Measurements from ENCODE around the gene ALMS1.
A peak's percentile ranks its signal among the peaks of the same experiment; 100 is the strongest.
"Not testable (repeated sequence)": the region's sequence is repeated elsewhere in the genome, so short reads cannot be mapped to it uniquely, and the experiment has no call there.

Gene ALMS1

GRCh38 chr2:73594251-73594650 lies 208.6 kb downstream of the ALMS1 start:
- DNase-seq = no peak
- in situ Hi-C loops (cut with MboI; ENCODE audit: low pct_unique_long_range_greater_than_20kb, low sequenced_read_pairs) = no loop called here

GRCh38 chr2:73601780-73602179 lies 216.1 kb downstream of the ALMS1 start:
- no peak for DNase-seq
- in situ Hi-C loops (cut with MboI; ENCODE audit: low pct_unique_long_range_greater_than_20kb, low sequenced_read_pairs) = no loop called here

GRCh38 chr2:73603099-73603588 lies 217.5 kb downstream of the ALMS1 start:
- DNase-seq; in situ Hi-C loops (cut with MboI; ENCODE audit: low pct_unique_long_range_greater_than_20kb, low sequenced_read_pairs): not testable (repeated sequence)

GRCh38 chr2:73604589-73604988 lies 219.0 kb downstream of the ALMS1 start:
- in situ Hi-C loops (cut with MboI; ENCODE audit: low pct_unique_long_range_greater_than_20kb, low sequenced_read_pairs); DNase-seq: not testable (repeated sequence)

GRCh38 chr2:73610111-73610510 lies 224.5 kb downstream of the ALMS1 start:
- in situ Hi-C loops (cut with MboI; ENCODE audit: low pct_unique_long_range_greater_than_20kb, low sequenced_read_pairs) = no loop called here
- no peak for DNase-seq

- in situ Hi-C loops (cut with MboI; ENCODE audit: low pct_unique_long_range_greater_than_20kb, low sequenced_read_pairs) = no loop called here
- DNase-seq = no peak
These were observed 225.6 kb downstream of the ALMS1 start for GRCh38 chr2:73611193-73611592.

- no peak for DNase-seq
- in situ Hi-C loops (cut with MboI; ENCODE audit: low pct_unique_long_range_greater_than_20kb, low sequenced_read_pairs) = no loop called here
These were observed 226.2 kb downstream of the ALMS1 start for GRCh38 chr2:73611867-73612266.

- DNase-seq = no peak
- in situ Hi-C loops (cut with MboI; ENCODE audit: low pct_unique_long_range_greater_than_20kb, low sequenced_read_pairs) = no loop called here
These were observed 228.5 kb downstream of the ALMS1 start for GRCh38 chr2:73614105-73614504.

GRCh38 chr2:73614997-73615396 lies 229.4 kb downstream of the ALMS1 start:
- in situ Hi-C loops (cut with MboI; ENCODE audit: low pct_unique_long_range_greater_than_20kb, low sequenced_read_pairs) = no loop called here
- no peak for DNase-seq

- in situ Hi-C loops (cut with MboI; ENCODE audit: low pct_unique_long_range_greater_than_20kb, low sequenced_read_pairs) = not testable (repeated sequence)
- DNase-seq = peak; percentile 41
These were observed 234.3 kb downstream of the ALMS1 start for GRCh38 chr2:73619925-73620324.

GRCh38 chr2:73624036-73624435 lies 238.4 kb downstream of the ALMS1 start:
- DNase-seq; in situ Hi-C loops (cut with MboI; ENCODE audit: low pct_unique_long_range_greater_than_20kb, low sequenced_read_pairs): not testable (repeated sequence)

- in situ Hi-C loops (cut with MboI; ENCODE audit: low pct_unique_long_range_greater_than_20kb, low sequenced_read_pairs); DNase-seq: not testable (repeated sequence)
These were observed 239.0 kb downstream of the ALMS1 start for GRCh38 chr2:73624625-73625024.

GRCh38 chr2:73626237-73626636 lies 240.6 kb downstream of the ALMS1 start:
- in situ Hi-C loops (cut with MboI; ENCODE audit: low pct_unique_long_range_greater_than_20kb, low sequenced_read_pairs) = not testable (repeated sequence)
- DNase-seq = peak; percentile 57

GRCh38 chr2:73628493-73628892 lies 242.9 kb downstream of the ALMS1 start:
- DNase-seq; in situ Hi-C loops (cut with MboI; ENCODE audit: low pct_unique_long_range_greater_than_20kb, low sequenced_read_pairs): not testable (repeated sequence)

GRCh38 chr2:73630662-73631266 lies 245.1 kb downstream of the ALMS1 start:
- DNase-seq = peak; percentile 66
- in situ Hi-C loops (cut with MboI; ENCODE audit: low pct_unique_long_range_greater_than_20kb, low sequenced_read_pairs) = not testable (repeated sequence)

- DNase-seq; in situ Hi-C loops (cut with MboI; ENCODE audit: low pct_unique_long_range_greater_than_20kb, low sequenced_read_pairs): not testable (repeated sequence)
These were observed 251.3 kb downstream of the ALMS1 start for GRCh38 chr2:73636977-73637376.

- in situ Hi-C loops (cut with MboI; ENCODE audit: low pct_unique_long_range_greater_than_20kb, low sequenced_read_pairs) = no loop called here
These were observed 252.8 kb downstream of the ALMS1 start for GRCh38 chr2:73638429-73638828.

GRCh38 chr2:73640511-73640911 lies 254.9 kb downstream of the ALMS1 start:
- in situ Hi-C loops (cut with MboI; ENCODE audit: low pct_unique_long_range_greater_than_20kb, low sequenced_read_pairs) = no loop called here
- DNase-seq = no peak

More at GRCh38 chr2:73638429-73638828, 252.8 kb downstream of the ALMS1 start:
- DNase-seq = no peak

- in situ Hi-C loops (cut with MboI; ENCODE audit: low pct_unique_long_range_greater_than_20kb, low sequenced_read_pairs) = no loop called here
- no peak for DNase-seq
These were observed 255.5 kb downstream of the ALMS1 start for GRCh38 chr2:73640946-73641766.

- no peak for DNase-seq
- in situ Hi-C loops (cut with MboI; ENCODE audit: low pct_unique_long_range_greater_than_20kb, low sequenced_read_pairs) = no loop called here
These were observed 256.1 kb downstream of the ALMS1 start for GRCh38 chr2:73641767-73642062.

Measured in KBM-7 (cell line).